Right lobe of liver (tissue), 4 donors: ENCODE measurements around the gene CELF4.

Source experiments
- POLR2A ChIP-seq: fragments of 450-650 bp; IDR thresholded peaks from one replicate; pipeline ENCODE4 v1.6.1; 2017; ENCODE audit warnings: antibody characterized with exemption, mild to moderate bottlenecking
- TF ChIP-seq, protein P1 (sequence below), 4 donors: fragments of 200-600 bp in 3 of 4; fragments of 450-650 bp in 1 of 4; IDR thresholded peaks; one replicate each; pipeline versions ENCODE4 v1.5.1 to v1.8.0; 2016 to 2022; ENCODE audit warnings: antibody characterized with exemption in 4 of 4, mild to moderate bottlenecking in 2 of 4
- donor health status: DM: no; HTN: no; CAD: no.
- donor health status: DM: no; HTN: no; CAD: no.
- donor health status: DM: no; HTN: yes; CAD: no.

- TF ChIP-seq, protein P1, sequence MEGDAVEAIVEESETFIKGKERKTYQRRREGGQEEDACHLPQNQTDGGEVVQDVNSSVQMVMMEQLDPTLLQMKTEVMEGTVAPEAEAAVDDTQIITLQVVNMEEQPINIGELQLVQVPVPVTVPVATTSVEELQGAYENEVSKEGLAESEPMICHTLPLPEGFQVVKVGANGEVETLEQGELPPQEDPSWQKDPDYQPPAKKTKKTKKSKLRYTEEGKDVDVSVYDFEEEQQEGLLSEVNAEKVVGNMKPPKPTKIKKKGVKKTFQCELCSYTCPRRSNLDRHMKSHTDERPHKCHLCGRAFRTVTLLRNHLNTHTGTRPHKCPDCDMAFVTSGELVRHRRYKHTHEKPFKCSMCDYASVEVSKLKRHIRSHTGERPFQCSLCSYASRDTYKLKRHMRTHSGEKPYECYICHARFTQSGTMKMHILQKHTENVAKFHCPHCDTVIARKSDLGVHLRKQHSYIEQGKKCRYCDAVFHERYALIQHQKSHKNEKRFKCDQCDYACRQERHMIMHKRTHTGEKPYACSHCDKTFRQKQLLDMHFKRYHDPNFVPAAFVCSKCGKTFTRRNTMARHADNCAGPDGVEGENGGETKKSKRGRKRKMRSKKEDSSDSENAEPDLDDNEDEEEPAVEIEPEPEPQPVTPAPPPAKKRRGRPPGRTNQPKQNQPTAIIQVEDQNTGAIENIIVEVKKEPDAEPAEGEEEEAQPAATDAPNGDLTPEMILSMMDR (IDR thresholded peaks at IDR 0.05): no peak
- TF ChIP-seq POLR2A: no peak
These were observed 120.2 kb downstream of the CELF4 start for GRCh38 chr18:37445368-37445767.
